DND-41 (cell line): ENCODE data around the gene APOOL.
"Not testable (repeated sequence)": the region's sequence is repeated elsewhere in the genome, so short reads cannot be mapped to it uniquely, and the experiment has no call there.

Experiments
- ATAC-seq: fragments of 200-7000 bp; cut with Tn5 transposase; 3 replicates; pipeline ENCODE4 v1.9.1; 2021; ENCODE audit warnings: low read depth; ENCODE audit not compliant: insufficient read depth
- DNase-seq: peaks from one replicate; pipeline ENCODE4 v3.0.0-alpha.2; 2020
- H2AFZ ChIP-seq: 2 replicates; pipeline ENCODE4 v1.6.0; 2012; ENCODE audit warnings: low read depth, low read length
- H3K27ac ChIP-seq: 2 replicates; pipeline ENCODE4 v1.5.1; 2012; ENCODE audit warnings: low read length, inconsistent platforms
- H3K27me3 ChIP-seq: fragments of 200-600 bp; sonication (generic); 2 replicates; pipeline ENCODE4 v1.6.0; 2012; ENCODE audit warnings: low read length, mild to moderate bottlenecking, inconsistent platforms; ENCODE audit not compliant: insufficient read depth, poor library complexity
- H3K36me3 ChIP-seq: 2 replicates; pipeline ENCODE4 v1.5.1; 2012; ENCODE audit warnings: low read length, inconsistent platforms; ENCODE audit not compliant: insufficient read depth
- H3K4me1 ChIP-seq: 2 replicates; pipeline ENCODE4 v1.5.1; 2012; ENCODE audit warnings: mild to moderate bottlenecking, low read length; ENCODE audit not compliant: insufficient read depth
- H3K4me2 ChIP-seq: 2 replicates; pipeline ENCODE4 v1.6.0; 2012; ENCODE audit warnings: mild to moderate bottlenecking, moderate library complexity, low read length, inconsistent platforms; ENCODE audit not compliant: insufficient read depth
- H3K4me3 ChIP-seq, 2 experiments: fragments of 200-600 bp in 1 of 2; shearing (Covaris generic) in 1 of 2; 2 replicates each; pipeline ENCODE4 v1.5.1; 2012 to 2016; ENCODE audit warnings: inconsistent platforms in 2 of 2, low read length in 2 of 2, mild to moderate bottlenecking in 2 of 2, low read depth in 1 of 2, moderate library complexity in 1 of 2
- H3K79me2 ChIP-seq: 2 replicates; pipeline ENCODE4 v1.6.0; 2012; ENCODE audit warnings: low read length, inconsistent platforms; ENCODE audit not compliant: insufficient read depth
- H3K9ac ChIP-seq: 2 replicates; pipeline ENCODE4 v1.6.0; 2012; ENCODE audit warnings: low read depth, mild to moderate bottlenecking, inconsistent platforms, low read length, moderate library complexity
- H3K9me3 ChIP-seq: 2 replicates; pipeline ENCODE4 v1.5.1; 2012; ENCODE audit warnings: low read length, moderate library complexity, mild to moderate bottlenecking, inconsistent platforms; ENCODE audit not compliant: insufficient read depth, severe bottlenecking
- H4K20me1 ChIP-seq: 2 replicates; pipeline ENCODE4 v1.6.0; 2012; ENCODE audit warnings: low read length; ENCODE audit not compliant: insufficient read depth
- EZH2 ChIP-seq: IDR thresholded peaks from 3 replicates; pipeline ENCODE4 v1.6.1; 2012; ENCODE audit warnings: borderline replicate concordance, low read depth, mild to moderate bottlenecking, moderate library complexity, low read length, inconsistent platforms; ENCODE audit not compliant: severe bottlenecking
- TF ChIP-seq, protein P1 (sequence below): IDR thresholded peaks from 2 replicates; pipeline ENCODE4 v1.5.1; 2012; ENCODE audit warnings: borderline replicate concordance, low read length, moderate library complexity, mild to moderate bottlenecking; ENCODE audit not compliant: poor library complexity, severe bottlenecking; ENCODE audit errors: extremely low read depth

APOOL gene, protein sequence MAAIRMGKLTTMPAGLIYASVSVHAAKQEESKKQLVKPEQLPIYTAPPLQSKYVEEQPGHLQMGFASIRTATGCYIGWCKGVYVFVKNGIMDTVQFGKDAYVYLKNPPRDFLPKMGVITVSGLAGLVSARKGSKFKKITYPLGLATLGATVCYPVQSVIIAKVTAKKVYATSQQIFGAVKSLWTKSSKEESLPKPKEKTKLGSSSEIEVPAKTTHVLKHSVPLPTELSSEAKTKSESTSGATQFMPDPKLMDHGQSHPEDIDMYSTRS

DNA sequence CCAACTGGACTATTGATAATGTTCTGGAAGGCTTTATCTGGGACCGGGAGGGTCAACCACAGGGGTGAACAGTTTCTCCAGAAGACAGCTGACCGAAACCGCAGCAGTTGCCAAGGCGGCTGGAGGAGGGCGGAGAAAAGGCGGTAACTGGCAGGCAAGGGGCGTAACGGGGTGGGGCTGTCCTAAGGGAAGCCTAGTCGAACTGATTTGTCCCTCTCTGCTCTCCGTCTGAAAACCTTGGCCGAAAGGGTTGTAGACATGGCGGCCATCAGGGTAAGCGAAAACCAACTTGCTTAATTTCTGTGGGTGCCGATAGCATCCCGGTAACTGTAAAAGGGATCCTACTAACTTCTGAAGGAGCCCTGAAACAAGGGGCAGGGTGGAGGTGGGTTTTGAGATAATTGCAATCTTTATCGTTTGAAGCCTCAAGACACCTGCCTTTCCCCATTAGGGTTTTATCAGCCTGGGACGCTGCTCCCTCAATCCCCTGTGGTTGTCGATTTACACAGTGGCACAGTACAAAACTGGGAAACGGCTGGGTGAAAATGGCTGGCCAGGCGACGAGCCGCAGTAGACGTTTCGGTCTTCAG lies at the start of gene APOOL:
Gene APOOL (plus strand): TSS at position 223 of the 590 bp plus-strand sequence. CDS start 36 bp downstream, at position 259.
- H3K9ac ChIP-seq: peak within 1 kb of the TSS; percentile 65
- H3K4me2 ChIP-seq: peak within 1 kb of the TSS; percentile 72
- H2AFZ ChIP-seq: peak within 1 kb of the TSS; percentile 75

DNA sequence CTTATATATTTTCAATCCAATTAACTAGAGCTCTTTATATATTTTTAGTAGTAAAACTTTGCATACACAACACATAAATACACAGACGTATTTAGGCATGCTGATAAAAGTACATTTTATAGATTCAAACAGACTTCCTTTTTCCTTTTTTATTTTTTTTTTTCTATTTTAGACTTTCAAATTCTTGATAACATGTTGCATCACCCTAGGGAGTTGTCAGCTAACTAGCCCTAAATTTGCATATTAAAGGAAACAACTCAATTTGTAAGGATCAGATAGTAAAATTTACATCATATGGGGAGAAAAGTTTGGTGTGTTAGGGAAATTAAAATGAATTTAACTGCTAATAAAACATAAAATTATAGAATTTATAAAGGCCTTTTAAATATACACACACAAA lies 47.4 kb upstream of the APOOL start:
- no peak overlapping the region for H3K9ac ChIP-seq
- no peaks in the 10 kb centered on the region for H3K27me3 ChIP-seq
- no peaks in the 10 kb centered on the region for H3K36me3 ChIP-seq
- no peak overlapping the region for H3K27ac ChIP-seq
- DNase-seq (no peak), ATAC-seq (no peak)
- no peaks in the 10 kb centered on the region for H3K9me3 ChIP-seq
- no peaks in the 10 kb centered on the region for H4K20me1 ChIP-seq
- no peaks in the 10 kb centered on the region for H3K4me1 ChIP-seq
- TF ChIP-seq, protein P1, sequence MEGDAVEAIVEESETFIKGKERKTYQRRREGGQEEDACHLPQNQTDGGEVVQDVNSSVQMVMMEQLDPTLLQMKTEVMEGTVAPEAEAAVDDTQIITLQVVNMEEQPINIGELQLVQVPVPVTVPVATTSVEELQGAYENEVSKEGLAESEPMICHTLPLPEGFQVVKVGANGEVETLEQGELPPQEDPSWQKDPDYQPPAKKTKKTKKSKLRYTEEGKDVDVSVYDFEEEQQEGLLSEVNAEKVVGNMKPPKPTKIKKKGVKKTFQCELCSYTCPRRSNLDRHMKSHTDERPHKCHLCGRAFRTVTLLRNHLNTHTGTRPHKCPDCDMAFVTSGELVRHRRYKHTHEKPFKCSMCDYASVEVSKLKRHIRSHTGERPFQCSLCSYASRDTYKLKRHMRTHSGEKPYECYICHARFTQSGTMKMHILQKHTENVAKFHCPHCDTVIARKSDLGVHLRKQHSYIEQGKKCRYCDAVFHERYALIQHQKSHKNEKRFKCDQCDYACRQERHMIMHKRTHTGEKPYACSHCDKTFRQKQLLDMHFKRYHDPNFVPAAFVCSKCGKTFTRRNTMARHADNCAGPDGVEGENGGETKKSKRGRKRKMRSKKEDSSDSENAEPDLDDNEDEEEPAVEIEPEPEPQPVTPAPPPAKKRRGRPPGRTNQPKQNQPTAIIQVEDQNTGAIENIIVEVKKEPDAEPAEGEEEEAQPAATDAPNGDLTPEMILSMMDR: no peak
- no peak for TF ChIP-seq EZH2
- H3K4me2 ChIP-seq: no peak overlapping the region
- H2AFZ ChIP-seq: no peak overlapping the region
- H3K79me2 ChIP-seq: no peaks in the 10 kb centered on the region
- no peak overlapping the region for H3K4me3 ChIP-seq

More for the DNA sequence above, at the start of gene APOOL:
- Histone ChIP-seq H3K79me2 (peaks cover 13% of the 10 kb centered on the region), H3K27ac (peak within 1 kb of the TSS; percentile 87), H3K27me3 (no peaks in the 10 kb centered on the region), H3K4me1 (peaks cover 11% of the 10 kb centered on the region), H3K36me3 (no peaks in the 10 kb centered on the region), H4K20me1 (no peaks in the 10 kb centered on the region), H3K4me3 (peak within 1 kb of the TSS; percentile 70 to 92; a peak in 3 of 4 replicates), H3K9me3 (no peaks in the 10 kb centered on the region)
- peak; percentile 85 for DNase-seq
- TF ChIP-seq, protein P1: no peak
- no peak for TF ChIP-seq EZH2
- peak; percentile 89 for ATAC-seq

DNA sequence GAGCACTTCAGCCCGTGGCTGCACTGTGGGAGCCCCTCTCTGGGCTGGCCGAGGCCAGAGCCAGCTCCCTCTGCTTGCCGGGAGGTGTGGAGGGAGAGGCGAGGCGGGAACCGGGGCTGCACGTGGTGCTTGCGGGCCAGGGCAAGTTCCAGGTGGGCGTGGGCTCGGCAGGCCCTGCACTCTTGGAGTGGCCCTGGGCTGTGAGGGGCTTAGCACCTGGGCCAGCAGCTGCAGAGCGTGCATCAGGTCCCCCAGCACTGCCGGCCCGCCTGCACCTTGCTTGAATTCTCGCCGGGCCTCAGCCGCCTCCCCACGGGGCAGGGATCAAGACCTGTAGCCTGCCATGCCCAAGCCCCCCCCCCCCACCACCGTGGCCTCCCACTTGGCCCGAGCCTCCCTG lies 28.9 kb upstream of the APOOL start:
- no peaks in the 10 kb centered on the region for H3K4me1 ChIP-seq
- H3K9ac ChIP-seq: no peak overlapping the region
- no peaks in the 10 kb centered on the region for H3K9me3 ChIP-seq
- no peaks in the 10 kb centered on the region for H3K27me3 ChIP-seq
- H3K4me3 ChIP-seq: no peak overlapping the region
- no peak overlapping the region for H3K27ac ChIP-seq
- no peaks in the 10 kb centered on the region for H3K36me3 ChIP-seq
- H3K4me2 ChIP-seq: no peak overlapping the region
- H2AFZ ChIP-seq: no peak overlapping the region
- H4K20me1 ChIP-seq: no peaks in the 10 kb centered on the region
- no peaks in the 10 kb centered on the region for H3K79me2 ChIP-seq
- DNase-seq (no peak), ATAC-seq (no peak)
- TF ChIP-seq, protein P1: no peak

DNA sequence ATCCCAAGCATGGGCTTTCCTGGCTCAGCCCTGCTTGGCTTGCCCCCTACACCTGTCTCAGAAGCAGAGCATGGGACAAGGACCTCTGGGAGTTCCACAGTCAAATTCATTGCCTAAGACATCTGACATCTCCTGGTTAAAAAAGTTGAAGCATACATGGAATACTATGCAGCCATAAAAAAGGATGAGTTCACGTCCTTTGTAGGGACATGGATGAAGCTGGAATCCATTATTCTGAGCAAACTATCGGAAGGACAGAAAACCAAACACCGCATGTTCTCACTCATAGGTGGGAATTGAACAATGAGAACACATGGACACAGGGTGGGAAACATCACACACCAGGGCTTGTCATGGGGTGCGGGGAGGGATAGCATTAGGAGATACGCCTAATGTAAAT lies 11.9 kb upstream of the APOOL start:
- H3K4me3 ChIP-seq, ATAC-seq, H3K79me2 ChIP-seq, H3K4me1 ChIP-seq, H3K4me2 ChIP-seq, H2AFZ ChIP-seq, H3K27ac ChIP-seq, H3K9me3 ChIP-seq, DNase-seq, H3K36me3 ChIP-seq, H3K9ac ChIP-seq, H3K27me3 ChIP-seq, H4K20me1 ChIP-seq: not testable (repeated sequence)
